Panc1 (cell line): ENCODE data around the gene SBF2.

Experiments
- CTCF ChIP-seq: fragments of 450-650 bp; IDR thresholded peaks from 2 replicates; pipeline ENCODE4 v1.5.1; 2017; ENCODE audit warnings: mild to moderate bottlenecking
- POLR2AphosphoS5 ChIP-seq: IDR thresholded peaks from 2 replicates; pipeline ENCODE4 v1.6.1; 2012; ENCODE audit warnings: mild to moderate bottlenecking, low read depth, low read length, moderate library complexity
- REST ChIP-seq, 2 experiments: IDR thresholded peaks; 2 replicates each; pipeline ENCODE4 v1.6.1; 2011 to 2012; ENCODE audit warnings: low read depth in 2 of 2, control low read depth in 1 of 2, low read length in 1 of 2, mild to moderate bottlenecking in 1 of 2, moderate library complexity in 1 of 2; ENCODE audit not compliant: insufficient read depth in 1 of 2
- SIN3A ChIP-seq: IDR thresholded peaks from 2 replicates; pipeline ENCODE4 v1.6.1; 2012; ENCODE audit warnings: low read depth, mild to moderate bottlenecking, low read length, moderate library complexity, borderline replicate concordance; ENCODE audit not compliant: insufficient read depth
- TCF7L2 ChIP-seq: IDR thresholded peaks from 2 replicates; pipeline ENCODE4 v1.6.1; 2011; ENCODE audit warnings: mild to moderate bottlenecking, low read depth, low read length, inconsistent platforms

- TF ChIP-seq CTCF = no peak
- TF ChIP-seq POLR2AphosphoS5 = no peak
- TF ChIP-seq SIN3A = no peak
- peak; percentile 80 for TF ChIP-seq TCF7L2
- no peak for TF ChIP-seq REST (IDR thresholded peaks at IDR 0.05; ENCODE audit: insufficient read depth in 1 of 2, low read depth in 2 of 2, low read length in 1 of 2)
Measured at GRCh38 chr11:9862981-9863380, 431.0 kb downstream of the SBF2 start.
